ENCODE data around the gene MERTK. TPM values are rescaled to one million over a fixed set of nuclear protein-coding genes. Genes with fewer than 3 reads are reported as not detected.
A peak's percentile ranks its signal among the peaks of the same experiment; 100 is the strongest.
"Not testable (repeated sequence)": the region's sequence is repeated elsewhere in the genome, so short reads cannot be mapped to it uniquely, and the experiment has no call there.

The MERTK gene
- total RNA-seq, 2 donors from 2014 or later = 47.1 to 69.9 TPM

- H3K4me1 ChIP-seq (ENCODE audit: control insufficient read depth in 1 of 2, low read depth in 2 of 2) = peaks cover 34 to 47% of the 10 kb centered on the region in 2 donors
- DNase-seq (ENCODE audit: low spot score) (no peak), ATAC-seq (ENCODE audit: insufficient number of reproducible peaks, low FRiP score, low read depth) (peak; percentile 78)
- no peak for TF ChIP-seq CTCF (IDR thresholded peaks at IDR 0.05)
- no peak overlapping the region for H3K4me3 ChIP-seq
- peak overlapping the region; percentile 34 to 57 for H3K27ac ChIP-seq
- no peaks in the 10 kb centered on the region for H3K9me3 ChIP-seq
- H3K27me3 ChIP-seq (replicated peaks; ENCODE audit: insufficient read depth) = no peaks in the 10 kb centered on the region
- no peaks in the 10 kb centered on the region for H3K36me3 ChIP-seq
These were observed 134.5 kb downstream of the MERTK start for GRCh38 chr2:112032689-112033465.

- TF ChIP-seq CTCF (IDR thresholded peaks at IDR 0.05) = no peak
- ATAC-seq (ENCODE audit: insufficient number of reproducible peaks, low FRiP score, low read depth) (peak; percentile 48), DNase-seq (ENCODE audit: low spot score) (no peak)
- H3K4me3 ChIP-seq = no peak overlapping the region
- no peaks in the 10 kb centered on the region for H3K9me3 ChIP-seq
- H3K27me3 ChIP-seq (replicated peaks; ENCODE audit: insufficient read depth) = no peaks in the 10 kb centered on the region
- H3K27ac ChIP-seq = peak overlapping the region; percentile 34 to 57
- H3K36me3 ChIP-seq = no peaks in the 10 kb centered on the region
- peaks cover 32 to 43% of the 10 kb centered on the region in 2 donors for H3K4me1 ChIP-seq (ENCODE audit: control insufficient read depth in 1 of 2, low read depth in 2 of 2)
These were observed 135.2 kb downstream of the MERTK start for GRCh38 chr2:112033600-112033999.

- Histone ChIP-seq H3K4me1 (ENCODE audit: control insufficient read depth in 1 of 2, low read depth in 2 of 2) (peaks cover 26 to 32% of the 10 kb centered on the region in 2 donors), H3K9me3 (no peaks in the 10 kb centered on the region), H3K27ac (no peak overlapping the region), H3K27me3 (replicated peaks; ENCODE audit: insufficient read depth) (no peaks in the 10 kb centered on the region), H3K4me3 (no peak overlapping the region), H3K36me3 (no peaks in the 10 kb centered on the region)
- DNase-seq (ENCODE audit: low spot score) (no peak), ATAC-seq (ENCODE audit: insufficient number of reproducible peaks, low FRiP score, low read depth) (no peak)
- no peak for TF ChIP-seq CTCF (IDR thresholded peaks at IDR 0.05)
These were observed 136.5 kb downstream of the MERTK start for GRCh38 chr2:112034924-112035323.

- Histone ChIP-seq H3K4me1 (ENCODE audit: control insufficient read depth in 1 of 2, low read depth in 2 of 2) (peaks cover 26 to 31% of the 10 kb centered on the region in 2 donors), H3K4me3 (no peak overlapping the region), H3K27ac (no peak overlapping the region), H3K36me3 (no peaks in the 10 kb centered on the region), H3K27me3 (replicated peaks; ENCODE audit: insufficient read depth) (no peaks in the 10 kb centered on the region), H3K9me3 (no peaks in the 10 kb centered on the region)
- no peak for DNase-seq (ENCODE audit: low spot score)
- no peak for TF ChIP-seq CTCF (IDR thresholded peaks at IDR 0.05)
- no peak for ATAC-seq (ENCODE audit: insufficient number of reproducible peaks, low FRiP score, low read depth)
These were observed 137.4 kb downstream of the MERTK start for GRCh38 chr2:112035786-112036185.

GRCh38 chr2:112039556-112039955 lies 141.1 kb downstream of the MERTK start:
- not testable (repeated sequence) for H3K27ac ChIP-seq; ATAC-seq (ENCODE audit: insufficient number of reproducible peaks, low FRiP score, low read depth); DNase-seq (ENCODE audit: low spot score); H3K4me1 ChIP-seq (ENCODE audit: control insufficient read depth in 1 of 2, low read depth in 2 of 2); H3K4me3 ChIP-seq; H3K27me3 ChIP-seq (replicated peaks; ENCODE audit: insufficient read depth); H3K9me3 ChIP-seq; H3K36me3 ChIP-seq

GRCh38 chr2:112040066-112040465 lies 141.7 kb downstream of the MERTK start:
- H3K36me3 ChIP-seq; DNase-seq (ENCODE audit: low spot score); H3K4me3 ChIP-seq; H3K9me3 ChIP-seq; ATAC-seq (ENCODE audit: insufficient number of reproducible peaks, low FRiP score, low read depth); H3K27ac ChIP-seq; H3K4me1 ChIP-seq (ENCODE audit: control insufficient read depth in 1 of 2, low read depth in 2 of 2); H3K27me3 ChIP-seq (replicated peaks; ENCODE audit: insufficient read depth): not testable (repeated sequence)

- ATAC-seq (ENCODE audit: insufficient number of reproducible peaks, low FRiP score, low read depth); H3K4me1 ChIP-seq (ENCODE audit: control insufficient read depth in 1 of 2, low read depth in 2 of 2): not testable (repeated sequence)
These were observed 143.1 kb downstream of the MERTK start for GRCh38 chr2:112041460-112041859.

More at GRCh38 chr2:112041460-112041859, 143.1 kb downstream of the MERTK start:
- H3K27me3 ChIP-seq (replicated peaks; ENCODE audit: insufficient read depth); H3K4me3 ChIP-seq; DNase-seq (ENCODE audit: low spot score); H3K27ac ChIP-seq; H3K9me3 ChIP-seq; H3K36me3 ChIP-seq: not testable (repeated sequence)

Data from thoracic aorta (tissue), 2 donors.